ENCODE measurements around the gene ART3.

DNA sequence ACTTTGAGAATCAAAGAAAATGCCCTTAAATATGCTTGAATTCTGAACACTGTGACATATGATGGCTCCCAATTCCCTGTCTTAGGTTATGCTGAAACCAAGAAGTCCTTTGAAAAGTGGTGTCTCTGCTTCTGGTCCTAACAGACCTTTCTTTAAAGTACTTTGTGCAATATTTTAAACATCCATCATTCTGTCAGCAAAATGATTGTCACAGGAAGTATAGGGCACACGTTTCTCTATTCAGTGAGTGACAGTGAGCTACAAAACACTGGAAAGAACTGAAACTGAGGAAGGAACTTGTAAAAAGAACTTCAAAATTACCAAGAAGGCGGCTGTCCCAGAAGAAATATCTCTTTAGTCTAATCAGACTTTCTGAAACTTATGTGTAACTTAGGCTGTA, 85.8 kb downstream of the ART3 start:
- TF ChIP-seq, protein P1, sequence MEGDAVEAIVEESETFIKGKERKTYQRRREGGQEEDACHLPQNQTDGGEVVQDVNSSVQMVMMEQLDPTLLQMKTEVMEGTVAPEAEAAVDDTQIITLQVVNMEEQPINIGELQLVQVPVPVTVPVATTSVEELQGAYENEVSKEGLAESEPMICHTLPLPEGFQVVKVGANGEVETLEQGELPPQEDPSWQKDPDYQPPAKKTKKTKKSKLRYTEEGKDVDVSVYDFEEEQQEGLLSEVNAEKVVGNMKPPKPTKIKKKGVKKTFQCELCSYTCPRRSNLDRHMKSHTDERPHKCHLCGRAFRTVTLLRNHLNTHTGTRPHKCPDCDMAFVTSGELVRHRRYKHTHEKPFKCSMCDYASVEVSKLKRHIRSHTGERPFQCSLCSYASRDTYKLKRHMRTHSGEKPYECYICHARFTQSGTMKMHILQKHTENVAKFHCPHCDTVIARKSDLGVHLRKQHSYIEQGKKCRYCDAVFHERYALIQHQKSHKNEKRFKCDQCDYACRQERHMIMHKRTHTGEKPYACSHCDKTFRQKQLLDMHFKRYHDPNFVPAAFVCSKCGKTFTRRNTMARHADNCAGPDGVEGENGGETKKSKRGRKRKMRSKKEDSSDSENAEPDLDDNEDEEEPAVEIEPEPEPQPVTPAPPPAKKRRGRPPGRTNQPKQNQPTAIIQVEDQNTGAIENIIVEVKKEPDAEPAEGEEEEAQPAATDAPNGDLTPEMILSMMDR (IDR thresholded peaks at IDR 0.05), result no peak
- TF ChIP-seq HMGA2 (CRISPR knock-in tag; IDR thresholded peaks at IDR 0.05) (no peak), SMAD4 (CRISPR knock-in tag; IDR thresholded peaks at IDR 0.05) (no peak), ZNF263 (CRISPR knock-in tag; IDR thresholded peaks at IDR 0.05; ENCODE audit: low read depth) (no peak), NFE2L1 (CRISPR knock-in tag; IDR thresholded peaks at IDR 0.05) (no peak)
